Brain microvascular endothelial cell (primary cell): ENCODE data around the gene CHST11.

Experiments
- DNase-seq: peaks from one replicate; pipeline ENCODE4 v3.0.0-alpha.2; 2020
- H3K27ac ChIP-seq: fragments of 250-450 bp; sonication (Bioruptor Pico); 2 replicates; pipeline ENCODE4 v1.5.1; 2020; ENCODE audit warnings: mild to moderate bottlenecking, moderate library complexity
- H3K27me3 ChIP-seq: fragments of 250-450 bp; sonication (Bioruptor Pico); replicated peaks from 2 replicates; pipeline ENCODE4 v1.5.1; 2020; ENCODE audit warnings: mild to moderate bottlenecking
- H3K36me3 ChIP-seq: fragments of 250-450 bp; sonication (Bioruptor Pico); replicated peaks from 2 replicates; pipeline ENCODE4 v1.5.1; 2020; ENCODE audit warnings: mild to moderate bottlenecking
- H3K4me3 ChIP-seq: 2 replicates; pipeline ENCODE4 v1.5.1; 2011; ENCODE audit warnings: low read depth, mild to moderate bottlenecking, control low read depth, low read length, moderate library complexity
- in situ Hi-C: cut with HindIII; loops from 2 replicates; pipeline ENCODE4 v1.10.0; 2017; ENCODE audit warnings: low sequenced_read_pairs, low pct_ligation_motif_present
- TF ChIP-seq, protein P1 (sequence below): IDR thresholded peaks from 2 replicates; pipeline ENCODE4 v1.5.1; 2011; ENCODE audit warnings: low read depth, mild to moderate bottlenecking, moderate library complexity, low read length, control low read depth, inconsistent platforms; ENCODE audit errors: missing control alignments

CHST11 gene

DNA sequence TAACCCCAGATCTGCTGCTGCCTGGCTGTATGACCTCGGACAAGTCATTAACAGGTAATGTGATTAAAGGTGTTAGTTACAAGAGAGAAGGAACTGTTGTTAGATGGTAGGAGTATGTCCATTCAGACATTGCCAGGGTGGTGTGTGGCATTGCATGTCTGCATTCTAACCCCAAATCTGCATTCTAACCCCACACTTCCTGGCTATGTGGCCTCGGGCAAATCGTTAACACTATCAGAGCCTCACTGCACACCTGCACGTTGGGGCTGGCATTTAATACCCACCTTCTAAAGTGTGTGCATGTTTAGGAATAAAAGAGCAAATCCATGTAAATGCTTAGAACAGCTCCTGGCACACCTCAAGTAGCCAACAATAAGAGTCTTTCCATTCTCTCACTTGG is 46.4 kb downstream of the CHST11 start:
- in situ Hi-C loops, result no loop called here
- TF ChIP-seq, protein P1, sequence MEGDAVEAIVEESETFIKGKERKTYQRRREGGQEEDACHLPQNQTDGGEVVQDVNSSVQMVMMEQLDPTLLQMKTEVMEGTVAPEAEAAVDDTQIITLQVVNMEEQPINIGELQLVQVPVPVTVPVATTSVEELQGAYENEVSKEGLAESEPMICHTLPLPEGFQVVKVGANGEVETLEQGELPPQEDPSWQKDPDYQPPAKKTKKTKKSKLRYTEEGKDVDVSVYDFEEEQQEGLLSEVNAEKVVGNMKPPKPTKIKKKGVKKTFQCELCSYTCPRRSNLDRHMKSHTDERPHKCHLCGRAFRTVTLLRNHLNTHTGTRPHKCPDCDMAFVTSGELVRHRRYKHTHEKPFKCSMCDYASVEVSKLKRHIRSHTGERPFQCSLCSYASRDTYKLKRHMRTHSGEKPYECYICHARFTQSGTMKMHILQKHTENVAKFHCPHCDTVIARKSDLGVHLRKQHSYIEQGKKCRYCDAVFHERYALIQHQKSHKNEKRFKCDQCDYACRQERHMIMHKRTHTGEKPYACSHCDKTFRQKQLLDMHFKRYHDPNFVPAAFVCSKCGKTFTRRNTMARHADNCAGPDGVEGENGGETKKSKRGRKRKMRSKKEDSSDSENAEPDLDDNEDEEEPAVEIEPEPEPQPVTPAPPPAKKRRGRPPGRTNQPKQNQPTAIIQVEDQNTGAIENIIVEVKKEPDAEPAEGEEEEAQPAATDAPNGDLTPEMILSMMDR, result no peak
- DNase-seq, result no peak
- Histone ChIP-seq H3K27ac (no peak overlapping the region), H3K4me3 (no peak overlapping the region), H3K27me3 (no peaks in the 10 kb centered on the region), H3K36me3 (no peaks in the 10 kb centered on the region)

DNA sequence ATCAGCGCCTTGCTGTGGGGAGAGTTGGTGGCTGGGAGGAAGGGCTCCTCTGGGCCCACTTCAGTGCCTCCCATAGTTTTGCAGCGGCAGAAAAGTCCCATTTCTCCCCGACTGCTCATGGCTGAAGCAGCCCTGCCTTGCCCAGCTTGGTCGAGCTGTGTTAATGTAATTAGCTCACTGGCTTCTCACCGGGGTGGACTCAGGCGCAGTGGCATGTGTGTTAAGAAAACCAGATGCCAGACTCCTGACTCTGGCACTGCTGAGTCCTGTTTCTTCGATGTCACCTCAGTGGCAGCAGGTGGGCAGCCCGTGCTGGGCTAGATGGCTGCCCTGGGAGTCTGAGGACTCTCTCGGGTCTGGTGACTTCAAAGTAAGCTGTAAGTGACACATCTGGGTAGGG is 47.4 kb downstream of the CHST11 start:
- Histone ChIP-seq H3K36me3 (no peaks in the 10 kb centered on the region), H3K4me3 (no peak overlapping the region), H3K27ac (no peak overlapping the region), H3K27me3 (no peaks in the 10 kb centered on the region)
- no peak for DNase-seq
- in situ Hi-C loops, result no loop called here
- TF ChIP-seq, protein P1, result no peak

DNA sequence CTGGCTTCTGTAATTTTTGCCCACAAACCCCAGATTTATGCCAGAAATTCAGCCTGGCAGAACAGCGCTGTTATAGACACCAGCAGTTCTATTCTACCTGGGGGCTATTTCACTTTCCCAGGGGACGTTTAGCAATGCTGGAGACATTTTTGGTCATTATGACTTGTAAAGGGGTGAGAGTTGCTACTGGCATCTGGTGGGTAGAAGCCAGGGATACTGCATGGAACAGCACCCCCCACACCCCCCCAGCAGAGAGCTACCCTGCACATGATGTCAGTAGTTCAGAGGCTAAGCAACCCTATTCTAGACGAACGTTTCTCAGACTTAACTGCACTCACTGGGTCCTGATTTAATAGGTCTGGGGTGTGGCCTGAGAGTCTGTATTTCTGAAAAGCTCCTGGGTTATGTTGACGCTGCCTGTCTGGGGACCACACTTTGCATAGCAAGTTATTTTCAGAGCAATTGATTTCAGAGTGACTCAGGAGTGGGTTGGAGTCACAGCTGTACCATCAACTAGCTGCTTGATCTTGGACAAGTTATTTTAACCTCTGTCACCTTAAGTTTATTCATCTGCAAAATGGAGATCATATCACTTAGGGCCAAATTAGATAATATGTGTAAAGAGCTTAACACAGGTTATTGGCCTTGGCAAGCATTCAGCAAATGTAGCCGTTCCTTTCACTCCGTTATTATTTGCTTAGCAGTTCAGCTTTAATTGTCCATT is 48.5 kb downstream of the CHST11 start:
- Histone ChIP-seq H3K4me3 (no peak overlapping the region), H3K27me3 (no peaks in the 10 kb centered on the region), H3K36me3 (no peaks in the 10 kb centered on the region), H3K27ac (no peak overlapping the region)
- no peak for DNase-seq
- in situ Hi-C loops, result no loop called here
- TF ChIP-seq, protein P1, result no peak

- H3K27ac ChIP-seq, result no peak overlapping the region
- in situ Hi-C loops, result no loop called here
- H3K4me3 ChIP-seq, result no peak overlapping the region
- H3K27me3 ChIP-seq, result no peaks in the 10 kb centered on the region
- DNase-seq, result no peak
- TF ChIP-seq, protein P1, result no peak
- H3K36me3 ChIP-seq, result no peaks in the 10 kb centered on the region
Measured at GRCh38 chr12:104506676-104507401, 50.1 kb downstream of the CHST11 start.

DNA sequence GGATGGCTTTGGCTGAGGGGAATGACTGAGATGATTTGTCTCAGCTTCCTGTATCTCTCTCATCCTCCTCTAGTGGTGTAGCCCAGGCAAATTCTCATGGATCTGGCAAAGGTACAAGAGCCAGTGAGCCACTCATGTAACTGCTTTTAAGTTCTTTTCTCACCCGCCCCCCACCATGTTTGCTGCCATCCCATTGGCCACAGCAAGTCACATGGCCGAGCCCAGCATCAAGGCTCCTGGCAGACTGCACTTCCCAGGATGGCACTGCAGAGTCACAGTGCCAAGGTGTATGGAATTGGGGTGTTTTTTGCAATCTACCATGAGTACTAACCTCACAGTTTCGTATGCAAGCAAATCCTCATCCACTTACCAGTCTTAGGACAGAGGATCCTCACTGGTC is 50.9 kb downstream of the CHST11 start:
- Histone ChIP-seq H3K36me3 (no peaks in the 10 kb centered on the region), H3K27me3 (no peaks in the 10 kb centered on the region), H3K27ac (no peak overlapping the region), H3K4me3 (no peak overlapping the region)
- TF ChIP-seq, protein P1, result no peak
- in situ Hi-C loops, result no loop called here
- DNase-seq, result no peak
